Caco-2 (cell line): Measurements from ENCODE around the gene SERPINE3. TPM values are rescaled to one million over a fixed set of nuclear protein-coding genes. Genes with fewer than 3 reads are reported as not detected.

Experiments used
- BruUV-seq: library from RNA; stranded (reverse); fragments of 400-500 nt; replicated peaks from 2 replicates; lab custom pipeline; 2021; lab: Mats Ljungman, UMichigan
- CTCF ChIA-PET: fragments of 300-600 bp; sonication (Branson Sonifier 250); formaldehyde crosslinking; loops from one replicate; lab custom pipeline; 2022; ENCODE audit warnings: antibody characterized with exemption; lab: Charles Lee
- POLR2A ChIA-PET: fragments of 300-600 bp; sonication (Branson Sonifier 250); formaldehyde crosslinking; loops from one replicate; lab custom pipeline; 2022; ENCODE audit warnings: antibody characterized with exemption; lab: Charles Lee
- DNase-seq, 2 experiments: peaks; one replicate each; pipeline versions ENCODE4 v3.0.0 to v3.0.0-alpha.2; 2020 to 2022
- H3K27me3 ChIP-seq: replicated peaks from 2 replicates; pipeline ENCODE4 v1.6.0; 2011; ENCODE audit warnings: low read length; ENCODE audit not compliant: control insufficient read depth, insufficient read depth
- H3K36me3 ChIP-seq: 2 replicates; pipeline ENCODE4 v1.5.1; 2011; ENCODE audit warnings: low read length; ENCODE audit not compliant: control insufficient read depth, insufficient read depth
- H3K4me1 ChIP-seq: fragments of 250-450 bp; sonication (Bioruptor Pico); 2 replicates; pipeline ENCODE4 v1.5.1; 2020; ENCODE audit warnings: mild to moderate bottlenecking
- H3K4me3 ChIP-seq: 2 replicates; pipeline ENCODE4 v1.5.1; 2011; ENCODE audit warnings: low read depth, mild to moderate bottlenecking, control low read depth, low read length
- H3K9me3 ChIP-seq: fragments of 250-450 bp; sonication (Bioruptor Pico); 2 replicates; pipeline ENCODE4 v1.5.1; 2020; ENCODE audit warnings: mild to moderate bottlenecking, moderate library complexity
- H3K27ac Mint-ChIP-seq: one replicate; pipeline ENCODE4 v1.8.0; 2022; ENCODE audit warnings: mixed read lengths; ENCODE audit not compliant: unreplicated experiment
- H3K27me3 Mint-ChIP-seq: one replicate; pipeline ENCODE4 v1.8.0; 2022; ENCODE audit warnings: mixed read lengths; ENCODE audit not compliant: insufficient read depth, unreplicated experiment
- H3K36me3 Mint-ChIP-seq: one replicate; pipeline ENCODE4 v1.8.0; 2022; ENCODE audit warnings: mild to moderate bottlenecking, mixed read lengths; ENCODE audit not compliant: insufficient read depth, unreplicated experiment
- H3K4me1 Mint-ChIP-seq: one replicate; pipeline ENCODE4 v1.8.0; 2022; ENCODE audit warnings: low read depth, mixed read lengths; ENCODE audit not compliant: unreplicated experiment
- H3K4me3 Mint-ChIP-seq: one replicate; pipeline ENCODE4 v1.8.0; 2022; ENCODE audit warnings: mild to moderate bottlenecking, moderate library complexity, mixed read lengths; ENCODE audit not compliant: unreplicated experiment
- H3K9me3 Mint-ChIP-seq: one replicate; pipeline ENCODE4 v1.8.0; 2022; ENCODE audit warnings: mixed read lengths; ENCODE audit not compliant: unreplicated experiment
- intact Hi-C: fragments of 100-400 bp; cut with micrococcal nuclease; formaldehyde crosslinking; loops from one replicate; pipeline ENCODE4 v1.10.0; 2022; ENCODE audit not compliant: unreplicated experiment
- total RNA-seq: library from RNA; stranded (reverse); gene quantifications from 2 replicates; pipeline ENCODE4 v1.2.3, GENCODE V29; 2022
- TF ChIP-seq, protein P1 (sequence below), 2 experiments: fragments of 200-600 bp in 1 of 2; IDR thresholded peaks; 1 replicate in 1 of 2; 2 replicates in 1 of 2; pipeline versions ENCODE4 v1.5.1 to v1.8.0; 2011 to 2022; ENCODE audit warnings: antibody characterized with exemption in 1 of 2, control low read depth in 1 of 2, inconsistent platforms in 1 of 2, low read depth in 1 of 2, low read length in 1 of 2, mild to moderate bottlenecking in 1 of 2, moderate library complexity in 1 of 2; ENCODE audit not compliant: insufficient read depth in 1 of 2, severe bottlenecking in 1 of 2, unreplicated experiment in 1 of 2

The SERPINE3 gene
- total RNA-seq, 1 experiment from 2014 or later, result not detected

DNA sequence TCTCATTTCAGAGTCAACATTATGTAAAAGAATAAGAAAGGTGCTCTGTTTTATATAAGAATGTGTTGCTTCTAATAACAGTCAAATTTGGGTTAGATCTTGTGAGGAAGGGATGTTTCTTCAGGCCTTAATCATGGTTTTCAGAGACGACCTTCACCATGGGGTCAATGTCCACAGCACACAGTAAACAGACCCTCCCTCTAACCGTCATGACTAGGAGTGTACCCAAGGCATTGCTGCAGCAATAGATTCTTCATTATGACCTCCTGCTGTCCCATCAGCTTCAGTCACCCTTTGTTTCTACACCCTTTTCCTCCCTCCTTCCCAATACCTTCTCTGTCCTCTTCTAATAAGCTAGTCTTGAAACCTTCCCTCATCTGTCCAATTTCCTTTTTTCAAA is 15.7 kb downstream of the SERPINE3 start:
- TF ChIP-seq, protein P1, sequence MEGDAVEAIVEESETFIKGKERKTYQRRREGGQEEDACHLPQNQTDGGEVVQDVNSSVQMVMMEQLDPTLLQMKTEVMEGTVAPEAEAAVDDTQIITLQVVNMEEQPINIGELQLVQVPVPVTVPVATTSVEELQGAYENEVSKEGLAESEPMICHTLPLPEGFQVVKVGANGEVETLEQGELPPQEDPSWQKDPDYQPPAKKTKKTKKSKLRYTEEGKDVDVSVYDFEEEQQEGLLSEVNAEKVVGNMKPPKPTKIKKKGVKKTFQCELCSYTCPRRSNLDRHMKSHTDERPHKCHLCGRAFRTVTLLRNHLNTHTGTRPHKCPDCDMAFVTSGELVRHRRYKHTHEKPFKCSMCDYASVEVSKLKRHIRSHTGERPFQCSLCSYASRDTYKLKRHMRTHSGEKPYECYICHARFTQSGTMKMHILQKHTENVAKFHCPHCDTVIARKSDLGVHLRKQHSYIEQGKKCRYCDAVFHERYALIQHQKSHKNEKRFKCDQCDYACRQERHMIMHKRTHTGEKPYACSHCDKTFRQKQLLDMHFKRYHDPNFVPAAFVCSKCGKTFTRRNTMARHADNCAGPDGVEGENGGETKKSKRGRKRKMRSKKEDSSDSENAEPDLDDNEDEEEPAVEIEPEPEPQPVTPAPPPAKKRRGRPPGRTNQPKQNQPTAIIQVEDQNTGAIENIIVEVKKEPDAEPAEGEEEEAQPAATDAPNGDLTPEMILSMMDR (IDR thresholded peaks at IDR 0.05; ENCODE audit: insufficient read depth in 1 of 2, low read depth in 1 of 2, low read length in 1 of 2, severe bottlenecking in 1 of 2, unreplicated experiment in 1 of 2), result no peak
- Mint-ChIP-seq H3K4me3 (no peak overlapping the region), H3K36me3 (peaks cover 28% of the 10 kb centered on the region), H3K9me3 (no peaks in the 10 kb centered on the region), H3K27me3 (no peaks in the 10 kb centered on the region), H3K4me1 (peaks cover 18% of the 10 kb centered on the region), H3K27ac (no peak overlapping the region)
- Histone ChIP-seq H3K36me3 (no peaks in the 10 kb centered on the region), H3K4me3 (no peak overlapping the region), H3K27me3 (no peaks in the 10 kb centered on the region), H3K4me1 (peaks cover 27% of the 10 kb centered on the region), H3K9me3 (no peaks in the 10 kb centered on the region)
- CTCF ChIA-PET, result no interaction called here
- POLR2A ChIA-PET, result no interaction called here
- DNase-seq, result no peak
- intact Hi-C loops, result no loop called here
- BruUV-seq, result no TSS peak

DNA sequence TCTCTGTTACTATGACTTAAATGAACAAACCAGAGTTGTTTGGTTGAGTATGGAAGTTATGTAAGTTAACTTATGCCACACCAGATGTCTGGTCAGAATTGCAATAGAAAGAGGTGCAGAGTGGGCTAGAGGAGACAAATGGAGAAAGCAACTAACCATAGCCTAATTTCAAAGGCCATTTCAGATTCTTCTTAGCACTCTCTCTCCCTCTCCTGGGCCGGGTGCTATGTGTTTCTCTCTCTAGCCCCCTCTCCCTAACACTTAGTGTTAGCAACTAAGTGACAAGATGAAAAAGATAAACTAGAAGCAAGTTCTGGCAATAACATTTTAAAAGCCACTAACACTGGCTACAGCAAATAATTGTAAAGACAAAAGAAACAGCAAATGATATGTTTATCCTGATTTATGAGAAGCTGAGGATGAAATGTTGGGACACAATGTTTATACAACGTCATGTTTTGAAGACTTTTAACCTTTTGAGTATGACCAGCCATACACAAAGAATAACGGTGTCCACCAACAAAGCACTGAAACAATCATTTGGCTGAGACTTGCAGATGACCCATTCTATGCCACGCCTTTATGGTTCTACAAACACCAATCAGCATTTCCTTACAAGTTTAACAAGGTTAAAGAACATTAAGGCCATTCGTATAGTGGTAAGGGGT is 18.6 kb downstream of the SERPINE3 start:
- H3K36me3 ChIP-seq, result no peaks in the 10 kb centered on the region
- no peaks in the 10 kb centered on the region for H3K27me3 ChIP-seq
- TF ChIP-seq, protein P1 (IDR thresholded peaks at IDR 0.05; ENCODE audit: insufficient read depth in 1 of 2, low read depth in 1 of 2, low read length in 1 of 2, severe bottlenecking in 1 of 2, unreplicated experiment in 1 of 2), result no peak
- Mint-ChIP-seq H3K27me3 (no peaks in the 10 kb centered on the region), H3K4me1 (peaks cover 35% of the 10 kb centered on the region), H3K9me3 (no peaks in the 10 kb centered on the region), H3K4me3 (no peak overlapping the region), H3K36me3 (peaks cover 54% of the 10 kb centered on the region), H3K27ac (no peak overlapping the region)
- H3K4me3 ChIP-seq, result no peak overlapping the region
- H3K9me3 ChIP-seq, result no peaks in the 10 kb centered on the region
- BruUV-seq, result no TSS peak
- no peak for DNase-seq
- intact Hi-C loops, result no loop called here
- ChIA-PET CTCF (no interaction called here), POLR2A (no interaction called here)
- peaks cover 40% of the 10 kb centered on the region for H3K4me1 ChIP-seq

DNA sequence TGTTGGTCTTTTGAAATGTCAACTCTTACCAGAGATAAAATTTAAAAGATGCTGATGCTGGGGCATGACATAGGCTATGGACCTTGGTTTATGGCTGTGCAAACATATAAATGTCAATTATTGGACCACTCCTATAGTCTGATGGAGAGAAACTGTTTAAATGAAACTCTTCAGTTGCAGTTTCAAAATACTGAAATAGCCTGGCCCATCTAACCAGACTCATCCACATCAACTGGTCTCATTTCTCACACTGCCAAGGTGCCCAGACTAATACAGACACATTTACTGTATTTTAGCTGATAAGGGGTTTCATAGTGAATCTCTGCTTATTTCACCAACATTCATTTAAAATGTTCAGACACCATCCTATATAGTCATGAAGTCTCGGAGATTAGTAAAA is 19.9 kb downstream of the SERPINE3 start:
- Mint-ChIP-seq H3K9me3 (no peaks in the 10 kb centered on the region), H3K27ac (no peak overlapping the region), H3K27me3 (no peaks in the 10 kb centered on the region), H3K36me3 (peaks cover 57% of the 10 kb centered on the region), H3K4me1 (peaks cover 35% of the 10 kb centered on the region), H3K4me3 (no peak overlapping the region)
- H3K4me3 ChIP-seq, result no peak overlapping the region
- no peaks in the 10 kb centered on the region for H3K9me3 ChIP-seq
- TF ChIP-seq, protein P1 (IDR thresholded peaks at IDR 0.05; ENCODE audit: insufficient read depth in 1 of 2, low read depth in 1 of 2, low read length in 1 of 2, severe bottlenecking in 1 of 2, unreplicated experiment in 1 of 2), result no peak
- intact Hi-C loops, result no loop called here
- DNase-seq, result no peak
- BruUV-seq, result no TSS peak
- H3K36me3 ChIP-seq, result no peaks in the 10 kb centered on the region
- H3K4me1 ChIP-seq, result peaks cover 40% of the 10 kb centered on the region
- ChIA-PET CTCF (no interaction called here), POLR2A (no interaction called here)
- no peaks in the 10 kb centered on the region for H3K27me3 ChIP-seq
